ENCODE data around the gene STPG3. TPM values are rescaled to one million over a fixed set of nuclear protein-coding genes. Genes with fewer than 3 reads are reported as not detected.

Gene STPG3
- total and polyA plus RNA-seq, 9 of the 15 experiments (the other 6 are each of a cell fraction or from before 2014, with no cell fraction given) = not detected

DNA sequence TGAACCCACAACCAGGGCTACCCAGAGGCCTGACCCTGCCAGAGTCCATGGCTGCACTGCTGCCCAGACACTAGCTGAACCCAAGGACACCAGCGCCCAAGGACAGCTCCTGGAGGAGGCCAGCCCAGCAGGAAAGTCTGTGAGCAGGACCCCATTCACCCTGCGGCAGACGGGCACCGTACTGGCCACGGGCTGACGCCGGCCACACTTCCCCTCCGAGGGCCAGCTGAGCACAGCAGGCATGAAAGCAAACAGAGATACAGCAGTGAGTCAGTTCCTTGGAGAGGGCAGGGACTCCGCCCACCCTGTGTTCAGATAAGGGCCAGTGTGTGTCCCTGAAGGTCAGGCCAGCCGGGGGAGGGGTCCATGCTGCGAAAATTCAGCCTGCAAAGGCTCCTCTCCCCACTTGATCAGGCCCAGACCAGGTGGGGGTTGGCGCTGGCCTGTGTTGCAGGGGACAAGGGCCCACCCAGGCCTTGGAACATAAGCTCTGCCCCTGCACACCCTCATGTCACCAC, 32.3 kb upstream of the STPG3 start (continued):
- TF ChIP-seq, protein P1, sequence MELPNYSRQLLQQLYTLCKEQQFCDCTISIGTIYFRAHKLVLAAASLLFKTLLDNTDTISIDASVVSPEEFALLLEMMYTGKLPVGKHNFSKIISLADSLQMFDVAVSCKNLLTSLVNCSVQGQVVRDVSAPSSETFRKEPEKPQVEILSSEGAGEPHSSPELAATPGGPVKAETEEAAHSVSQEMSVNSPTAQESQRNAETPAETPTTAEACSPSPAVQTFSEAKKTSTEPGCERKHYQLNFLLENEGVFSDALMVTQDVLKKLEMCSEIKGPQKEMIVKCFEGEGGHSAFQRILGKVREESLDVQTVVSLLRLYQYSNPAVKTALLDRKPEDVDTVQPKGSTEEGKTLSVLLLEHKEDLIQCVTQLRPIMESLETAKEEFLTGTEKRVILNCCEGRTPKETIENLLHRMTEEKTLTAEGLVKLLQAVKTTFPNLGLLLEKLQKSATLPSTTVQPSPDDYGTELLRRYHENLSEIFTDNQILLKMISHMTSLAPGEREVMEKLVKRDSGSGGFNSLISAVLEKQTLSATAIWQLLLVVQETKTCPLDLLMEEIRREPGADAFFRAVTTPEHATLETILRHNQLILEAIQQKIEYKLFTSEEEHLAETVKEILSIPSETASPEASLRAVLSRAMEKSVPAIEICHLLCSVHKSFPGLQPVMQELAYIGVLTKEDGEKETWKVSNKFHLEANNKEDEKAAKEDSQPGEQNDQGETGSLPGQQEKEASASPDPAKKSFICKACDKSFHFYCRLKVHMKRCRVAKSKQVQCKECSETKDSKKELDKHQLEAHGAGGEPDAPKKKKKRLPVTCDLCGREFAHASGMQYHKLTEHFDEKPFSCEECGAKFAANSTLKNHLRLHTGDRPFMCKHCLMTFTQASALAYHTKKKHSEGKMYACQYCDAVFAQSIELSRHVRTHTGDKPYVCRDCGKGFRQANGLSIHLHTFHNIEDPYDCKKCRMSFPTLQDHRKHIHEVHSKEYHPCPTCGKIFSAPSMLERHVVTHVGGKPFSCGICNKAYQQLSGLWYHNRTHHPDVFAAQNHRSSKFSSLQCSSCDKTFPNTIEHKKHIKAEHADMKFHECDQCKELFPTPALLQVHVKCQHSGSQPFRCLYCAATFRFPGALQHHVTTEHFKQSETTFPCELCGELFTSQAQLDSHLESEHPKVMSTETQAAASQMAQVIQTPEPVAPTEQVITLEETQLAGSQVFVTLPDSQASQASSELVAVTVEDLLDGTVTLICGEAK (IDR thresholded peaks at IDR 0.05) = no peak
- TF ChIP-seq, protein P1 (CRISPR knock-in tag; IDR thresholded peaks at IDR 0.05) = no peak
- TF ChIP-seq MCM7 (IDR thresholded peaks at IDR 0.05) (no peak), ZC3H11A (IDR thresholded peaks at IDR 0.05; ENCODE audit: low read depth, low read length) (no peak), ZNF217 (CRISPR knock-in tag; IDR thresholded peaks at IDR 0.05) (no peak), HCFC1 (IDR thresholded peaks at IDR 0.05; ENCODE audit: low read depth, low read length) (peak; percentile 37; the same call in 1 of the 2 replicates), DMBX1 (CRISPR knock-in tag; IDR thresholded peaks at IDR 0.05; ENCODE audit: borderline replicate concordance) (peak; percentile 85), ZNF134 (CRISPR knock-in tag; conservative IDR thresholded peaks at IDR 0.05) (no peak), HEY1 (CRISPR knock-in tag; IDR thresholded peaks at IDR 0.05; ENCODE audit: borderline replicate concordance) (no peak), ZNF431 (CRISPR knock-in tag; IDR thresholded peaks at IDR 0.05) (no peak), BCOR (IDR thresholded peaks at IDR 0.05) (peak; percentile 28; the same call in 1 of the 2 replicates)
- TF ChIP-seq, protein P2, sequence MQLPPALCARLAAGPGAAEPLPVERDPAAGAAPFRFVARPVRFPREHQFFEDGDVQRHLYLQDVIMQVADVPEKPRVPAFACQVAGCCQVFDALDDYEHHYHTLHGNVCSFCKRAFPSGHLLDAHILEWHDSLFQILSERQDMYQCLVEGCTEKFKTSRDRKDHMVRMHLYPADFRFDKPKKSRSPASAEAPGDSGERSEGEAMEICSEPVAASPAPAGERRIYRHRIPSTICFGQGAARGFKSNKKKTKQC (CRISPR knock-in tag; IDR thresholded peaks at IDR 0.05) = no peak
- TF ChIP-seq, protein P3, sequence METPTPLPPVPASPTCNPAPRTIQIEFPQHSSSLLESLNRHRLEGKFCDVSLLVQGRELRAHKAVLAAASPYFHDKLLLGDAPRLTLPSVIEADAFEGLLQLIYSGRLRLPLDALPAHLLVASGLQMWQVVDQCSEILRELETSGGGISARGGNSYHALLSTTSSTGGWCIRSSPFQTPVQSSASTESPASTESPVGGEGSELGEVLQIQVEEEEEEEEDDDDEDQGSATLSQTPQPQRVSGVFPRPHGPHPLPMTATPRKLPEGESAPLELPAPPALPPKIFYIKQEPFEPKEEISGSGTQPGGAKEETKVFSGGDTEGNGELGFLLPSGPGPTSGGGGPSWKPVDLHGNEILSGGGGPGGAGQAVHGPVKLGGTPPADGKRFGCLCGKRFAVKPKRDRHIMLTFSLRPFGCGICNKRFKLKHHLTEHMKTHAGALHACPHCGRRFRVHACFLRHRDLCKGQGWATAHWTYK (CRISPR knock-in tag; IDR thresholded peaks at IDR 0.05) = peak; percentile 77; the same call in 1 of the 2 replicates
- TF ChIP-seq, protein P4, sequence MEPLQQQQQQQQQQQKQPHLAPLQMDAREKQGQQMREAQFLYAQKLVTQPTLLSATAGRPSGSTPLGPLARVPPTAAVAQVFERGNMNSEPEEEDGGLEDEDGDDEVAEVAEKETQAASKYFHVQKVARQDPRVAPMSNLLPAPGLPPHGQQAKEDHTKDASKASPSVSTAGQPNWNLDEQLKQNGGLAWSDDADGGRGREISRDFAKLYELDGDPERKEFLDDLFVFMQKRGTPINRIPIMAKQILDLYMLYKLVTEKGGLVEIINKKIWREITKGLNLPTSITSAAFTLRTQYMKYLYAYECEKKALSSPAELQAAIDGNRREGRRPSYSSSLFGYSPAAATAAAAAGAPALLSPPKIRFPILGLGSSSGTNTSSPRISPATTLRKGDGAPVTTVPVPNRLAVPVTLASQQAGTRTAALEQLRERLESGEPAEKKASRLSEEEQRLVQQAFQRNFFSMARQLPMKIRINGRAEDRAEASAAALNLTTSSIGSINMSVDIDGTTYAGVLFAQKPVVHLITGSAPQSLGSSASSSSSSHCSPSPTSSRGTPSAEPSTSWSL (CRISPR knock-in tag; IDR thresholded peaks at IDR 0.05; ENCODE audit: borderline replicate concordance) = no peak
- TF ChIP-seq, protein P5, sequence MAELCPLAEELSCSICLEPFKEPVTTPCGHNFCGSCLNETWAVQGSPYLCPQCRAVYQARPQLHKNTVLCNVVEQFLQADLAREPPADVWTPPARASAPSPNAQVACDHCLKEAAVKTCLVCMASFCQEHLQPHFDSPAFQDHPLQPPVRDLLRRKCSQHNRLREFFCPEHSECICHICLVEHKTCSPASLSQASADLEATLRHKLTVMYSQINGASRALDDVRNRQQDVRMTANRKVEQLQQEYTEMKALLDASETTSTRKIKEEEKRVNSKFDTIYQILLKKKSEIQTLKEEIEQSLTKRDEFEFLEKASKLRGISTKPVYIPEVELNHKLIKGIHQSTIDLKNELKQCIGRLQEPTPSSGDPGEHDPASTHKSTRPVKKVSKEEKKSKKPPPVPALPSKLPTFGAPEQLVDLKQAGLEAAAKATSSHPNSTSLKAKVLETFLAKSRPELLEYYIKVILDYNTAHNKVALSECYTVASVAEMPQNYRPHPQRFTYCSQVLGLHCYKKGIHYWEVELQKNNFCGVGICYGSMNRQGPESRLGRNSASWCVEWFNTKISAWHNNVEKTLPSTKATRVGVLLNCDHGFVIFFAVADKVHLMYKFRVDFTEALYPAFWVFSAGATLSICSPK (IDR thresholded peaks at IDR 0.05; ENCODE audit: borderline replicate concordance) = no peak
